NCI-H524 treated with DMSO at 0.1 percent for 48 hours (cell line): Measurements from ENCODE around the gene IL1F10.
"Not testable (repeated sequence)": the region's sequence is repeated elsewhere in the genome, so short reads cannot be mapped to it uniquely, and the experiment has no call there.

ENCODE experiments used
- DNase-seq: peaks from one replicate; lab custom pipeline; 2025; lab: John Stamatoyannopoulos, UW

IL1F10 gene

GRCh38 chr2:113081488-113082210, 13.9 kb downstream of the IL1F10 start:
- no peak for DNase-seq

GRCh38 chr2:113083296-113083695, 15.5 kb downstream of the IL1F10 start:
- DNase-seq: no peak

GRCh38 chr2:113084249-113085000, 16.7 kb downstream of the IL1F10 start:
- DNase-seq: no peak

GRCh38 chr2:113085542-113085941, 17.8 kb downstream of the IL1F10 start:
- no peak for DNase-seq

- DNase-seq: no peak
These were observed 20.6 kb downstream of the IL1F10 start for GRCh38 chr2:113088213-113088992.

- DNase-seq: no peak
These were observed 22.1 kb downstream of the IL1F10 start for GRCh38 chr2:113089916-113090315.

- DNase-seq: no peak
These were observed 23.6 kb downstream of the IL1F10 start for GRCh38 chr2:113091231-113091896.

GRCh38 chr2:113092864-113093612, 25.3 kb downstream of the IL1F10 start:
- no peak for DNase-seq

GRCh38 chr2:113093613-113093977, 25.8 kb downstream of the IL1F10 start:
- no peak for DNase-seq

GRCh38 chr2:113096306-113096705, 28.5 kb downstream of the IL1F10 start:
- DNase-seq: not testable (repeated sequence)

- DNase-seq: not testable (repeated sequence)
These were observed 29.3 kb downstream of the IL1F10 start for GRCh38 chr2:113096842-113097618.

- DNase-seq: no peak
These were observed 30.3 kb downstream of the IL1F10 start for GRCh38 chr2:113098041-113098440.

- no peak for DNase-seq
These were observed 30.8 kb downstream of the IL1F10 start for GRCh38 chr2:113098532-113098931.

- no peak for DNase-seq
These were observed 34.4 kb downstream of the IL1F10 start for GRCh38 chr2:113102133-113102532.

- DNase-seq: no peak
These were observed 35.5 kb downstream of the IL1F10 start for GRCh38 chr2:113103277-113103676.

- DNase-seq: no peak
These were observed 36.4 kb downstream of the IL1F10 start for GRCh38 chr2:113104054-113104611.

- no peak for DNase-seq
These were observed 37.4 kb downstream of the IL1F10 start for GRCh38 chr2:113105047-113105785.

GRCh38 chr2:113111121-113111520, 43.4 kb downstream of the IL1F10 start:
- DNase-seq: no peak

GRCh38 chr2:113111823-113112287, 44.1 kb downstream of the IL1F10 start:
- DNase-seq: no peak
